HepG2 (cell line): ENCODE data around the gene CD86. TPM values are rescaled to one million over a fixed set of nuclear protein-coding genes. Genes with fewer than 3 reads are reported as not detected.

Source experiments
- ATAC-seq: fragments of 200-7000 bp; cut with Tn5 transposase; 3 replicates; pipeline ENCODE4 v1.9.1; 2020; ENCODE audit warnings: mild to moderate bottlenecking, moderate library complexity
- BruUV-seq: library from RNA; stranded (reverse); fragments of 400-500 nt; replicated peaks from 2 replicates; lab custom pipeline; 2021; lab: Mats Ljungman, UMichigan
- CTCF ChIA-PET: fragments of 300-600 bp; formaldehyde crosslinking; extraction: SDS; loops from one replicate; lab custom pipeline; 2021; ENCODE audit warnings: low total read pairs, inconsistent platforms, low intra/inter-chr PET ratio; lab: Yijun Ruan, JAX
- POLR2A ChIA-PET: fragments of 350-600 bp; sonication (Branson Sonifier 250); formaldehyde crosslinking; loops from one replicate; lab custom pipeline; 2020; ENCODE audit warnings: antibody characterized with exemption, inconsistent platforms; lab: Yijun Ruan, JAX
- DNase-seq: peaks from one replicate; pipeline ENCODE4 v3.0.0-alpha.2; 2015; ENCODE audit warnings: low spot score
- FAIRE-seq: peaks from 3 replicates; lab custom pipeline; 2011; peaks lifted over from hg19 to GRCh38; lab: Jason Lieb, UNC
- H2AFZ ChIP-seq: one replicate; pipeline ENCODE4 v1.6.1; 2011; ENCODE audit warnings: low read length, inconsistent platforms
- H3K27ac ChIP-seq: fragments of 300-600 bp; 3 replicates; pipeline ENCODE4 v1.8.0; 2011; ENCODE audit warnings: mixed run types, mild to moderate bottlenecking, mixed read lengths, low read length, inconsistent platforms; ENCODE audit not compliant: insufficient read depth; ENCODE audit errors: extremely low read length
- H3K27me3 ChIP-seq, 2 experiments: fragments of 200-600 bp in 1 of 2; 2 replicates in 1 of 2; 3 replicates in 1 of 2; pipeline versions ENCODE4 v1.6.0 to v1.8.0; 2011; ENCODE audit warnings: low read length in 2 of 2, mild to moderate bottlenecking in 2 of 2, moderate library complexity in 2 of 2, inconsistent platforms in 1 of 2; ENCODE audit not compliant: insufficient read depth in 2 of 2, control insufficient read depth in 1 of 2
- H3K36me3 ChIP-seq, 2 experiments: fragments of 200-600 bp in 1 of 2; replicated peaks in 1 of 2; 2 replicates in 1 of 2; 3 replicates in 1 of 2; pipeline versions ENCODE4 v1.5.1 to v1.8.0; 2011; ENCODE audit warnings: low read length in 2 of 2, inconsistent platforms in 1 of 2; ENCODE audit not compliant: insufficient read depth in 2 of 2, control insufficient read depth in 1 of 2
- H3K4me1 ChIP-seq: 2 replicates; pipeline ENCODE4 v1.5.1; 2012; ENCODE audit warnings: low read length, inconsistent platforms; ENCODE audit not compliant: insufficient read depth
- H3K4me2 ChIP-seq: 2 replicates; pipeline ENCODE4 v1.6.0; 2011; ENCODE audit warnings: low read depth, low read length, inconsistent platforms
- H3K4me3 ChIP-seq, 3 experiments: fragments of 200-600 bp in 1 of 3; sonication (generic), shearing (Covaris generic) in 1 of 3; replicated peaks in 1 of 3; 2 replicates each; pipeline ENCODE4 v1.5.1; 2011 to 2016; ENCODE audit warnings: low read length in 3 of 3, inconsistent platforms in 2 of 3, low read depth in 2 of 3, mild to moderate bottlenecking in 2 of 3, control low read depth in 1 of 3, mixed read lengths in 1 of 3; ENCODE audit not compliant: insufficient read depth in 1 of 3
- H3K79me2 ChIP-seq: one replicate; pipeline ENCODE4 v1.6.1; 2011; ENCODE audit warnings: low read length, inconsistent platforms; ENCODE audit not compliant: insufficient read depth
- H3K9ac ChIP-seq: 2 replicates; pipeline ENCODE4 v1.6.0; 2011; ENCODE audit warnings: mild to moderate bottlenecking, low read depth, low read length, inconsistent platforms; ENCODE audit not compliant: insufficient read depth
- H3K9me3 ChIP-seq: 2 replicates; pipeline ENCODE4 v1.5.1; 2012; ENCODE audit warnings: mild to moderate bottlenecking, low read length
- H4K20me1 ChIP-seq: 2 replicates; pipeline ENCODE4 v1.6.0; 2011; ENCODE audit warnings: inconsistent platforms, mild to moderate bottlenecking, low read length, moderate library complexity; ENCODE audit not compliant: insufficient read depth
- MAX ChIP-seq: IDR thresholded peaks from 2 replicates; pipeline ENCODE4 v1.6.1; 2012; ENCODE audit warnings: inconsistent platforms
- MBNL3 ChIP-seq: fragments of 250-450 bp; sonication (Bioruptor Pico); conservative IDR thresholded peaks from 2 replicates; pipeline ENCODE4 v1.8.0; 2022; ENCODE audit warnings: mild to moderate bottlenecking, inconsistent platforms
- MLLT10 ChIP-seq: sonication (generic); formaldehyde crosslinking; IDR thresholded peaks from 2 replicates; pipeline ENCODE4 v1.4.0; 2020; ENCODE audit warnings: missing genetic modification reagents
- NKX3-1 ChIP-seq: sonication (generic); formaldehyde crosslinking; IDR thresholded peaks from 2 replicates; pipeline ENCODE4 v1.5.0; 2020; ENCODE audit warnings: missing genetic modification reagents
- ONECUT2 ChIP-seq: sonication (generic); formaldehyde crosslinking; IDR thresholded peaks from 2 replicates; pipeline ENCODE4 v1.4.0; 2020; ENCODE audit warnings: missing genetic modification reagents
- SMC3 ChIP-seq: IDR thresholded peaks from 2 replicates; pipeline ENCODE4 v1.6.1; 2011; ENCODE audit warnings: low read length, improper control_type of control experiment
- SP140L ChIP-seq: sonication (generic); formaldehyde crosslinking; IDR thresholded peaks from 2 replicates; pipeline ENCODE4 v1.4.0; 2020; ENCODE audit warnings: missing genetic modification reagents, borderline replicate concordance
- U2AF2 ChIP-seq: fragments of 200-400 bp; formaldehyde crosslinking; IDR thresholded peaks from 2 replicates; pipeline ENCODE4 v1.6.1; 2017; ENCODE audit warnings: low read depth, mild to moderate bottlenecking, low read length
- XBP1 ChIP-seq: sonication (generic); formaldehyde crosslinking; IDR thresholded peaks from 2 replicates; pipeline ENCODE4 v1.5.0; 2020; ENCODE audit warnings: missing genetic modification reagents
- ZNF275 ChIP-seq: sonication (generic); formaldehyde crosslinking; IDR thresholded peaks from 2 replicates; pipeline ENCODE4 v1.8.0; 2022; ENCODE audit warnings: missing genetic modification reagents, mild to moderate bottlenecking, inconsistent platforms, borderline replicate concordance
- ZNF430 ChIP-seq: sonication (generic); formaldehyde crosslinking; IDR thresholded peaks from 2 replicates; pipeline ENCODE4 v1.9.0; 2021; ENCODE audit warnings: mild to moderate bottlenecking, missing genetic modification reagents
- ZNF513 ChIP-seq: sonication (generic); formaldehyde crosslinking; conservative IDR thresholded peaks from 2 replicates; pipeline ENCODE4 v1.5.0; 2020; ENCODE audit warnings: missing genetic modification reagents
- ZNF576 ChIP-seq: sonication (generic); formaldehyde crosslinking; IDR thresholded peaks from 2 replicates; pipeline ENCODE4 v1.4.0; 2020; ENCODE audit warnings: mild to moderate bottlenecking, missing genetic modification reagents
- ZNF652 ChIP-seq: IDR thresholded peaks from 2 replicates; pipeline ENCODE4 v1.6.1; 2016; ENCODE audit warnings: low read depth, borderline replicate concordance
- WGBS: methylation state at CpG from one replicate; pipeline ENCODE4 v1.1.6; 2017; ENCODE audit warnings: low lambda C conversion rate; 5-methylcytosine and 5-hydroxymethylcytosine counted together
- in situ Hi-C: cut with HindIII; loops from 2 replicates; pipeline ENCODE4 v1.10.0; 2017; ENCODE audit warnings: low pct_unique_long_range_greater_than_20kb; ENCODE audit not compliant: extremely low pct_ligation_motif_present
- intact Hi-C: fragments of 100-400 bp; cut with micrococcal nuclease; formaldehyde crosslinking; loops from one replicate; pipeline ENCODE4 v1.10.0; 2022; ENCODE audit not compliant: unreplicated experiment
- polyA plus RNA-seq, 8 experiments: library from polyadenylated mRNA; depleted of rRNA in 3 of 8; stranded (reverse) in 7 of 8; unstranded in 1 of 8; fragments of >200 nt; fragmentation: Illumina TruSeq in 4 of 8; extraction: Trizol in 4 of 8; gene quantifications; 2 replicates each; pipeline versions ENCODE4 v1.2.1 to v1.2.3, GENCODE V29; 2011 to 2016; ENCODE audit warnings: low read depth in 4 of 8, missing spikeins in 1 of 8, mixed read lengths in 1 of 8; ENCODE audit not compliant: insufficient read depth in 1 of 8
- total RNA-seq, 5 experiments: library from RNA; depleted of rRNA; stranded (reverse); fragments of >200 nt; fragmentation: Illumina TruSeq; extraction: Trizol; gene quantifications; 2 replicates each; pipeline ENCODE4 v1.2.3, GENCODE V29; 2016; ENCODE audit warnings: low read depth in 1 of 5
- TF ChIP-seq, protein P1 (sequence below): sonication (generic); formaldehyde crosslinking; IDR thresholded peaks from 2 replicates; pipeline ENCODE4 v1.5.0; 2020; ENCODE audit warnings: mild to moderate bottlenecking, missing genetic modification reagents, moderate library complexity
- TF ChIP-seq, protein P2 (sequence below): sonication (generic); formaldehyde crosslinking; IDR thresholded peaks from 2 replicates; pipeline ENCODE4 v1.9.0; 2021; ENCODE audit warnings: missing genetic modification reagents, borderline replicate concordance

The CD86 gene
- total and polyA plus RNA-seq, 2 of the 13 experiments (the other 11 are each of a cell fraction or from before 2014, with no cell fraction given), result not detected

GRCh38 chr3:122091602-122092295 lies 36.6 kb downstream of the CD86 start (continued):
- TF ChIP-seq ONECUT2 (CRISPR knock-in tag) (no peak), MLLT10 (CRISPR knock-in tag) (no peak)
- TF ChIP-seq, all 625 proteins: peak for 0

- no peak overlapping the region for H2AFZ ChIP-seq
- CTCF ChIA-PET, result no interaction called here
- 36% methylated on average over 2 of the region's 2 CpGs for WGBS
- TF ChIP-seq XBP1 (CRISPR knock-in tag), result no peak
- TF ChIP-seq MAX, result no peak
- TF ChIP-seq, protein P1, sequence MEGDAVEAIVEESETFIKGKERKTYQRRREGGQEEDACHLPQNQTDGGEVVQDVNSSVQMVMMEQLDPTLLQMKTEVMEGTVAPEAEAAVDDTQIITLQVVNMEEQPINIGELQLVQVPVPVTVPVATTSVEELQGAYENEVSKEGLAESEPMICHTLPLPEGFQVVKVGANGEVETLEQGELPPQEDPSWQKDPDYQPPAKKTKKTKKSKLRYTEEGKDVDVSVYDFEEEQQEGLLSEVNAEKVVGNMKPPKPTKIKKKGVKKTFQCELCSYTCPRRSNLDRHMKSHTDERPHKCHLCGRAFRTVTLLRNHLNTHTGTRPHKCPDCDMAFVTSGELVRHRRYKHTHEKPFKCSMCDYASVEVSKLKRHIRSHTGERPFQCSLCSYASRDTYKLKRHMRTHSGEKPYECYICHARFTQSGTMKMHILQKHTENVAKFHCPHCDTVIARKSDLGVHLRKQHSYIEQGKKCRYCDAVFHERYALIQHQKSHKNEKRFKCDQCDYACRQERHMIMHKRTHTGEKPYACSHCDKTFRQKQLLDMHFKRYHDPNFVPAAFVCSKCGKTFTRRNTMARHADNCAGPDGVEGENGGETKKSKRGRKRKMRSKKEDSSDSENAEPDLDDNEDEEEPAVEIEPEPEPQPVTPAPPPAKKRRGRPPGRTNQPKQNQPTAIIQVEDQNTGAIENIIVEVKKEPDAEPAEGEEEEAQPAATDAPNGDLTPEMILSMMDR, result peak; percentile 57
- TF ChIP-seq ZNF576, result peak; percentile 99
- TF ChIP-seq MBNL3 (CRISPR knock-in tag), result no peak
- TF ChIP-seq NKX3-1 (CRISPR knock-in tag), result no peak
- TF ChIP-seq SP140L (CRISPR knock-in tag), result no peak
- TF ChIP-seq ZNF430, result no peak
- TF ChIP-seq SMC3, result peak; percentile 11; the same call in 1 of the 2 replicates
- TF ChIP-seq ZNF652 (CRISPR knock-in tag), result no peak
- TF ChIP-seq U2AF2, result no peak
- no peak for TF ChIP-seq ZNF513 (CRISPR knock-in tag)
- TF ChIP-seq, protein P2, sequence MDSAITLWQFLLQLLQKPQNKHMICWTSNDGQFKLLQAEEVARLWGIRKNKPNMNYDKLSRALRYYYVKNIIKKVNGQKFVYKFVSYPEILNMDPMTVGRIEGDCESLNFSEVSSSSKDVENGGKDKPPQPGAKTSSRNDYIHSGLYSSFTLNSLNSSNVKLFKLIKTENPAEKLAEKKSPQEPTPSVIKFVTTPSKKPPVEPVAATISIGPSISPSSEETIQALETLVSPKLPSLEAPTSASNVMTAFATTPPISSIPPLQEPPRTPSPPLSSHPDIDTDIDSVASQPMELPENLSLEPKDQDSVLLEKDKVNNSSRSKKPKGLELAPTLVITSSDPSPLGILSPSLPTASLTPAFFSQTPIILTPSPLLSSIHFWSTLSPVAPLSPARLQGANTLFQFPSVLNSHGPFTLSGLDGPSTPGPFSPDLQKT (CRISPR knock-in tag), result no peak
- TF ChIP-seq ZNF275 (CRISPR knock-in tag), result no peak
Measured at GRCh38 chr3:122092460-122093165, 37.5 kb downstream of the CD86 start.

More at GRCh38 chr3:122092460-122093165, 37.5 kb downstream of the CD86 start:
- no peaks in the 10 kb centered on the region for H3K9me3 ChIP-seq
- H3K4me2 ChIP-seq, result no peak overlapping the region
- BruUV-seq, result no TSS peak
- H4K20me1 ChIP-seq, result no peaks in the 10 kb centered on the region
- no peaks in the 10 kb centered on the region for H3K79me2 ChIP-seq
- FAIRE-seq (no peak), ATAC-seq (peak; percentile 65), DNase-seq (no peak)
- intact Hi-C loops (loop anchor here (2.0 kb wide), 1 partner anchor 546 kb away; no protein-coding TSS in a partner anchor), in situ Hi-C loops (no loop called here)
- H3K4me1 ChIP-seq, result no peaks in the 10 kb centered on the region
- no peak overlapping the region for H3K9ac ChIP-seq
- H3K36me3 ChIP-seq, result no peaks in the 10 kb centered on the region
- no peak overlapping the region for H3K27ac ChIP-seq
- H3K4me3 ChIP-seq, result no peak overlapping the region
- POLR2A ChIA-PET, result no interaction called here
- peaks cover 3 to 6% of the 10 kb centered on the region in 2 experiments; a peak in 3 of 5 replicates for H3K27me3 ChIP-seq
